Measurements from ENCODE around the gene KIRREL3. TPM values are rescaled to one million over a fixed set of nuclear protein-coding genes. Genes with fewer than 3 reads are reported as not detected.

Gene KIRREL3
- total RNA-seq, 3 donors from 2014 or later, result 0.32 to 0.33 TPM; not detected in 1

- Histone ChIP-seq H3K36me3 (no peaks in the 10 kb centered on the region), H3K27me3 (no peaks in the 10 kb centered on the region), H3K27ac (no peak overlapping the region), H3K4me1 (no peaks in the 10 kb centered on the region), H3K9me3 (no peaks in the 10 kb centered on the region), H3K4me3 (no peak overlapping the region)
- no peak for DNase-seq (ENCODE audit: low spot score in 2 of 2)
- intact Hi-C loops (cut with DNase I; ENCODE audit: low total_unique reads), result loop anchor here (2.0 kb wide), 1 partner anchor 45 kb away; no protein-coding TSS in a partner anchor
- no peak for TF ChIP-seq POLR2A (IDR thresholded peaks at IDR 0.05)
- TF ChIP-seq CTCF (IDR thresholded peaks at IDR 0.05), result no peak
- TF ChIP-seq POLR2AphosphoS5 (IDR thresholded peaks at IDR 0.05), result no peak
These were observed 260.9 kb downstream of the KIRREL3 start for GRCh38 chr11:126739499-126740145.

GRCh38 chr11:126738295-126739031 lies 262.1 kb downstream of the KIRREL3 start:
- intact Hi-C loops (cut with DNase I; ENCODE audit: low total_unique reads), result loop anchor here (2.0 kb wide), 1 partner anchor 46 kb away; no protein-coding TSS in a partner anchor
- no peak for TF ChIP-seq POLR2AphosphoS5 (IDR thresholded peaks at IDR 0.05)
- no peak for TF ChIP-seq CTCF (IDR thresholded peaks at IDR 0.05)
- TF ChIP-seq POLR2A (IDR thresholded peaks at IDR 0.05), result no peak
- no peaks in the 10 kb centered on the region for H3K36me3 ChIP-seq
- H3K27ac ChIP-seq, result no peak overlapping the region
- H3K4me3 ChIP-seq, result no peak overlapping the region
- no peaks in the 10 kb centered on the region for H3K9me3 ChIP-seq
- no peaks in the 10 kb centered on the region for H3K4me1 ChIP-seq
- no peak for DNase-seq (ENCODE audit: low spot score in 2 of 2)
- no peaks in the 10 kb centered on the region for H3K27me3 ChIP-seq

- no peak for DNase-seq (ENCODE audit: low spot score in 2 of 2)
- no peaks in the 10 kb centered on the region for H3K27me3 ChIP-seq
- no peaks in the 10 kb centered on the region for H3K9me3 ChIP-seq
- no peak overlapping the region for H3K4me3 ChIP-seq
- intact Hi-C loops (cut with DNase I; ENCODE audit: low total_unique reads), result no loop called here
- no peak overlapping the region for H3K27ac ChIP-seq
- no peaks in the 10 kb centered on the region for H3K4me1 ChIP-seq
- TF ChIP-seq CTCF (IDR thresholded peaks at IDR 0.05) (no peak), POLR2A (IDR thresholded peaks at IDR 0.05) (no peak), POLR2AphosphoS5 (IDR thresholded peaks at IDR 0.05) (no peak)
- H3K36me3 ChIP-seq, result no peaks in the 10 kb centered on the region
These were observed 263.6 kb downstream of the KIRREL3 start for GRCh38 chr11:126736682-126737572.

- Histone ChIP-seq H3K27ac (no peak overlapping the region), H3K9me3 (no peaks in the 10 kb centered on the region), H3K36me3 (no peaks in the 10 kb centered on the region), H3K4me3 (no peak overlapping the region), H3K4me1 (no peaks in the 10 kb centered on the region), H3K27me3 (no peaks in the 10 kb centered on the region)
- intact Hi-C loops (cut with DNase I; ENCODE audit: low total_unique reads), result no loop called here
- DNase-seq (ENCODE audit: low spot score in 2 of 2), result no peak
- TF ChIP-seq POLR2AphosphoS5 (IDR thresholded peaks at IDR 0.05), result no peak
- no peak for TF ChIP-seq CTCF (IDR thresholded peaks at IDR 0.05)
- no peak for TF ChIP-seq POLR2A (IDR thresholded peaks at IDR 0.05)
These were observed 265.8 kb downstream of the KIRREL3 start for GRCh38 chr11:126734752-126735151.
